Neutrophil (primary cell): ENCODE results near the gene ITFG2.

Experiments used
- H3K27ac ChIP-seq: fragments of 200-600 bp; sonication (generic); 2 replicates; pipeline ENCODE4 v1.5.1; 2016; ENCODE audit warnings: mild to moderate bottlenecking, moderate library complexity
- H3K27me3 ChIP-seq: fragments of 200-600 bp; sonication (generic); 2 replicates; pipeline ENCODE4 v1.6.0; 2016; ENCODE audit warnings: mild to moderate bottlenecking
- H3K36me3 ChIP-seq: fragments of 200-600 bp; sonication (generic); 2 replicates; pipeline ENCODE4 v1.5.1; 2017
- H3K4me1 ChIP-seq, 2 experiments: fragments of 200-600 bp in 1 of 2; sonication (generic) in 1 of 2; 1 replicate in 1 of 2; 2 replicates in 1 of 2; pipeline versions ENCODE4 v1.5.1 to v1.6.1; 2013 to 2016; ENCODE audit warnings: low read depth in 1 of 2, low read length in 1 of 2, mild to moderate bottlenecking in 1 of 2, moderate library complexity in 1 of 2; ENCODE audit not compliant: control insufficient read depth in 1 of 2, insufficient read depth in 1 of 2
- H3K4me3 ChIP-seq, 2 experiments: fragments of 200-600 bp in 1 of 2; sonication (generic) in 1 of 2; 1 replicate in 1 of 2; 2 replicates in 1 of 2; pipeline ENCODE4 v1.5.1; 2013 to 2016; ENCODE audit warnings: low read depth in 1 of 2, low read length in 1 of 2, mild to moderate bottlenecking in 1 of 2, moderate library complexity in 1 of 2
- H3K9me3 ChIP-seq: fragments of 200-600 bp; sonication (generic); 2 replicates; pipeline ENCODE4 v1.5.1; 2016
- TF ChIP-seq, protein P1 (sequence below): fragments of 200-600 bp; sonication (generic); IDR thresholded peaks from 2 replicates; pipeline ENCODE4 v1.5.1; 2016; ENCODE audit warnings: antibody characterized with exemption

ITFG2 gene

DNA sequence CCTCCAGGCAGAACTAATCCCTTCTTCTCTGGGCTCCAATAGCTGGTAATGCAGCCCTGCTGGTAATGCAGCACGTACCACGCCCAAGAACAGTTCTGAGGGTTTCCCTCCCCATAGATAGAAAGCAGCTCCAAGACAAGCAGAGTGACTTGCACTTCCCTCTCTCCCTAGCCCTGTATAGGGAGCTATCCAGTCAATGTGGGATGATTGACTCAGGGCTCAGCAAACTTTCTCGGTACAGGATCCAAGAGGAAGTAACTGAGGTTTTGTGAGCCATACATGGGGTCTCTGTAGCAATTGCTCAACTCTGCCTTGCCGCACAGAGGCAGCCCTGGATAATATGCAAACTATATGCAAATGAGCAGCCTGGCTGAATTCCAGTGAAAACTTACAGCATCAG, 33.2 kb upstream of the ITFG2 start:
- Histone ChIP-seq H3K27ac (no peak overlapping the region), H3K4me1 (peaks cover 5 to 8% of the 10 kb centered on the region in 2 experiments), H3K4me3 (no peak overlapping the region), H3K9me3 (no peaks in the 10 kb centered on the region), H3K27me3 (peaks cover 24% of the 10 kb centered on the region), H3K36me3 (no peaks in the 10 kb centered on the region)
- TF ChIP-seq, protein P1, sequence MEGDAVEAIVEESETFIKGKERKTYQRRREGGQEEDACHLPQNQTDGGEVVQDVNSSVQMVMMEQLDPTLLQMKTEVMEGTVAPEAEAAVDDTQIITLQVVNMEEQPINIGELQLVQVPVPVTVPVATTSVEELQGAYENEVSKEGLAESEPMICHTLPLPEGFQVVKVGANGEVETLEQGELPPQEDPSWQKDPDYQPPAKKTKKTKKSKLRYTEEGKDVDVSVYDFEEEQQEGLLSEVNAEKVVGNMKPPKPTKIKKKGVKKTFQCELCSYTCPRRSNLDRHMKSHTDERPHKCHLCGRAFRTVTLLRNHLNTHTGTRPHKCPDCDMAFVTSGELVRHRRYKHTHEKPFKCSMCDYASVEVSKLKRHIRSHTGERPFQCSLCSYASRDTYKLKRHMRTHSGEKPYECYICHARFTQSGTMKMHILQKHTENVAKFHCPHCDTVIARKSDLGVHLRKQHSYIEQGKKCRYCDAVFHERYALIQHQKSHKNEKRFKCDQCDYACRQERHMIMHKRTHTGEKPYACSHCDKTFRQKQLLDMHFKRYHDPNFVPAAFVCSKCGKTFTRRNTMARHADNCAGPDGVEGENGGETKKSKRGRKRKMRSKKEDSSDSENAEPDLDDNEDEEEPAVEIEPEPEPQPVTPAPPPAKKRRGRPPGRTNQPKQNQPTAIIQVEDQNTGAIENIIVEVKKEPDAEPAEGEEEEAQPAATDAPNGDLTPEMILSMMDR = no peak

DNA sequence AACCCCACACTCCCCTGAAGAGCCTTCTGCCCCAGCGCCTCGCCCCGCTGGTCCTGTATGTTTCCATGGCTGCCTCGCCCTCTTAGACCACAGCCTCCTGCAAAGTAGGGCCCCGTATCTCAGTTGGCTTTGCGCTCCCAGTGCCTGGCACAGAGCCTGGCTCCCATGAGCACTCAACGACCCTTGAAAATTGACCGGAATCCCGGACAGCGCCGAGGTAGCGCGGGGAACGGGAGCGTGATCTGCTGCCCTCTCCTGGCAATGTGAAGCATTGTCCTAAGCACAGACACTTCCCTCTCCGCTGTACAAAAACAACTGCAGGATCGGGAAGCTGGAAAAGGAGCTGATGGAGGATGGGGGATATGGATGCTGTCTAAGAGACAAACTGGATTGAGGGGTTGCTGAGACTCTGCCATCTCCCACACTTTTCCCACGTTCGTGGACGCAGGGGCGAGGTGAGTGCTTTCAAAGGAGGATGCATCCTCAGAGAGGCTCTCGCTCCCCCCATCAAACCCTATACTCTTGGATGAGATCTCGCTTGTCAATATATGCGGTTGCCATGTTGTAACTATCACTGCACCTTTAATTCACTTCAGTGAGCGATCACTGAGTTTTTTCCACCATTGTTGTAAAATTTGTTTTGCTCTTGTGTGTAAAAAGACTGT, 28.4 kb upstream of the ITFG2 start:
- Histone ChIP-seq H3K27ac (no peak overlapping the region), H3K36me3 (no peaks in the 10 kb centered on the region), H3K4me3 (peak overlapping the region in 1 of 2 experiments; percentile 4), H3K4me1 (peaks cover 5 to 8% of the 10 kb centered on the region in 2 experiments), H3K27me3 (peaks cover 31% of the 10 kb centered on the region), H3K9me3 (no peaks in the 10 kb centered on the region)
- TF ChIP-seq, protein P1 = peak; percentile 77

DNA sequence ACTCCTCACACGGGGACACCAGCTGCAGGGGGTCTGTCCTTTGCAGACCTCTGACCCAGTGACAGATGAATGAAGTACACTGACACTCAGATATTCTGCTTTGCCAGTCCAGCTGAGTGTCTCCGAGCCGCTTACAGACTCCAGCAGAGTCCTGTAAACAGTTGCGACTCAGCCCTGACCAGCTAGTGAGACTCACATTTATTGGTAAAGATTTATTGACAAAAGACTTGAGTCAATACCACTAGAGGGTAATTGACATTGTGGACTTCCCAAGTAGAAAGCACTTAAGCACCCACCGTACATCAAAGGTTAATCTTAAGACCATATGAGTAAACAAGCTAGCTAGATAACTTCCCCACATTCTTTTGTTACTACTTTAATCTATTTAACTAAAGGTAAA, 27.5 kb upstream of the ITFG2 start:
- H3K27me3 ChIP-seq = peaks cover 28% of the 10 kb centered on the region
- TF ChIP-seq, protein P1 = no peak
- H3K27ac ChIP-seq = no peak overlapping the region
- no peaks in the 10 kb centered on the region for H3K9me3 ChIP-seq
- H3K4me3 ChIP-seq = no peak overlapping the region
- H3K4me1 ChIP-seq = peaks cover 5 to 8% of the 10 kb centered on the region in 2 experiments
- no peaks in the 10 kb centered on the region for H3K36me3 ChIP-seq

DNA sequence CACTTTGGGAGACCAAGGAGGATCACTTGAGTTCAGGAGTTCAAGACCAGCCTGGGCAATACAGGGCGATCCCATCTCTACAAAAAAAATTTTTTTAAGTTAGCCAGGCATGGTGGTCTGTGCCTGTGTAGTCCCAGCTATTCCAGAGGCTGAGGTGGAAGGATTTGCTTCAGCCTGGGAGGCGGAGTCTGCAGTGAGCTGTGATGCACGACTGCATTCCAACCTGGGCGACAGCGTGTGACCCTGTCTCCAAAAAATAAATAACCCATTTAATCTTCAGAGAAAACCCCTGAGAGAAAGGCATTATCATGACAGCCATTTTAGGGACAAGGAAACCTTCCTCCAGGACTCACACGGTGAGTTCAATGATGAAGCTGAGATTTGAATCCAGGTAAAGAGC, 21.4 kb upstream of the ITFG2 start:
- H3K27ac ChIP-seq = no peak overlapping the region
- no peak overlapping the region for H3K4me3 ChIP-seq
- TF ChIP-seq, protein P1 = no peak
- H3K27me3 ChIP-seq = peaks cover 33% of the 10 kb centered on the region
- no peaks in the 10 kb centered on the region for H3K36me3 ChIP-seq
- peaks cover 9 to 12% of the 10 kb centered on the region in 2 experiments for H3K4me1 ChIP-seq
- H3K9me3 ChIP-seq = no peaks in the 10 kb centered on the region

DNA sequence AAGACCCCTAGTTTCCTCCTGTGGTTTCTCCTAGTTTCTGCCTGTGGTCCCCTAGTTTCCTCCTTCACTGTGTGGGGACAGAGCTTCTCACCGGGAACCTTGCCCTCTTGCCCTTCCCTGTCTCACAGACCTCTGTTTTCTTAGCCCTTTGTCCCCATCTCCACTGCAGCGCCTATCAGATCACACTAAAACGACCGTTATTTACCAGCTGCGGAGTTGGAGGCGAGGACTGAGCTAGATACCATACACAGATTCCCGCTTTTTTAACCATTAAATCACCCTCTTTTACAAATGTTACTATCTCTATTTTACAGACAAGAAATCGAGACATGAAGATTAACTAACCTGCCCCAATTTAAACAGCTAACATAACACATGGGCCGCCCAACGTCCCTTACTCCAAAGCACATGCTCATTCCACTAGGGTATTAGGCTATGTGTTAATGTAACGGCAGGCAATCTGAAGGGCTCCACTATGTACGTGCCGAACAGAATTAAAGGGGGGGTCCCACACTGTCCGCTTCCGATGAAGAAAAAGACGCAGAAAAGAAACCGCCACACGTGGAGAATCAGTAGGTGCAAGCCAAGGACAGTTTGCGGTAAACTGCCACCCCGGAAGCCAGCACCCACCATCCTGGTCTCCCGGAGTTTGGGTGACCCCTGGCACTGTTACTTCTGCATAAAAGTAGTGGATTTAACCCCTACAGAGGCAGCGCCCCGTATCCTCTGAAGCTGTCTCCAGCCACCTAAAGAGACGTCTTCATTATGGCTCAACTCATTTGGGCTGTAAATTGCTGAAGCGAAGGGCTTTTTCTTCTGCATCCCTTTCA, 19.6 kb upstream of the ITFG2 start:
- TF ChIP-seq, protein P1 = no peak
- peaks cover 33% of the 10 kb centered on the region for H3K27me3 ChIP-seq
- H3K9me3 ChIP-seq = no peaks in the 10 kb centered on the region
- H3K36me3 ChIP-seq = no peaks in the 10 kb centered on the region
- H3K27ac ChIP-seq = no peak overlapping the region
- peaks cover 18 to 21% of the 10 kb centered on the region in 2 experiments for H3K4me1 ChIP-seq
- H3K4me3 ChIP-seq = no peak overlapping the region
